SKM-1 treated with dmso at 0.1 percent for 144 hours (cell line): Measurements from ENCODE around the gene CTXN1.

Source experiments
- DNase-seq: peaks from one replicate; lab custom pipeline; 2025; ENCODE audit not compliant: unreplicated experiment; lab: John Stamatoyannopoulos, UW

The CTXN1 gene

GRCh38 chr19:7915250-7916102 lies 10.5 kb downstream of the CTXN1 start:
- no peak for DNase-seq

DNA sequence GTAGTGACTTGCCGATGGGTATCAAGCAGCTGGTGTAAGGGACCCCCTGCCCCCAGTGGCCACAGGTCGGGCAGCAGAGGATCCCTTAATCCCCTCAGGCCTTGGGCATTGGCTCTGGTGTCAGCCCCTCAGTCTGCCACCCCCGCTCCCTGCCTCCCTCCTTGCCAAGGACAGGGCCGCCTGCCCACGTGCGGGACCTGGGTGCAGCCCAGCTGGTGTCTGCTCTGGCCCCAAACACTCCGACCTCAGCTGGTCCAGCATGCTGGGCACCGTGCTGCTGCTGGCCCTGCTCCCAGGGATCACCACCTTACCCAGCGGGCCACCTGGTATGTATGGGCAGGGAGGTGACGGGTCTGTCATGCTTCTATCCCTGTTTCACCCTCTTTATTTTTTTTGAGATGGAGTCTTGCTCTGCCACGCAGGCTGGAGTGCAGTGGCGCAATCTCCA lies 11.3 kb downstream of the CTXN1 start, which contains the start of gene TGFBR3L:
Gene TGFBR3L, plus strand, starts transcription at position 233 of the 448 bp plus-strand sequence.
- no peak for DNase-seq

DNA sequence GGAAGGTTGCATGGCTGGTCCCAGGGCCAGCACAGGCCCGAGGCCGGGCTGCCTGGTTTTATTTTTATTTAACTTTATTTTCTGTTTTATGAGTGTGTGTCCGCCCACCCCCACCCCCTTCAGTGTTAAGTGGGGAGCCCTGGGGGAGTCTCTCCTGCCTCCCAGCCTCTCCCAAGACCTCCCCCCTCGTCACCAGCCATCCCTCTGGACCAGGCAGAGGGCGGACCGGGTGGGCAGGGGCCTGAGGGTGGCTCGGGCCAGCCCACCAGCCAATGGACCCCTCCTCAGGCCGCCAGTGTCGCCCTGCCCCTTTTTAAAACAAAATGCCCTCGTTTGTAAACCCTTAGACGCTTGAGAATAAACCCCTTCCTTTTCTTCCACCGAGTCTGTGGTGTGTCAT lies 11.8 kb downstream of the CTXN1 start:
- DNase-seq: no peak

DNA sequence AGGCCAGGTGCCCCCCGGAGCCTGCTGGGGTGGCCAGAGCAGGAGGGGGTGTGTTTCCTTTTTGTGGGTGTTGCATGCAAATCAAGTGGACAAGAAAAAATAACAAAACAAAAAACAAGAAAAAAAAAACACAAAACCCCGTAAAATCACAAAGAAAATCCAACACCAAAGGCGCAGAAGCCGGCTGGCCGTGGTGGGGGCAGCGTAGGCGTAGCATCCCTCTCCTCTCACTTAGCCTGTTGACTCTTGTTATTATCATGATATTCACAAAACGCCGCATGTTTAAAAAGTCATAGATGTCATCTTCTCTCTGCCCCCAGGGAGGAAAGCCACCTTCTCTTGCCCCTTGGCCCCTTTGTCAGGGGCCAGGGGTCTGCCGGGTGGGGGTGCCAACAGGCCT lies 12.3 kb downstream of the CTXN1 start:
- DNase-seq: no peak

- no peak for DNase-seq
Observed at GRCh38 chr19:7912697-7913564, 13.0 kb downstream of the CTXN1 start.

- no peak for DNase-seq
Observed at GRCh38 chr19:7912144-7912696, 13.7 kb downstream of the CTXN1 start.

DNA sequence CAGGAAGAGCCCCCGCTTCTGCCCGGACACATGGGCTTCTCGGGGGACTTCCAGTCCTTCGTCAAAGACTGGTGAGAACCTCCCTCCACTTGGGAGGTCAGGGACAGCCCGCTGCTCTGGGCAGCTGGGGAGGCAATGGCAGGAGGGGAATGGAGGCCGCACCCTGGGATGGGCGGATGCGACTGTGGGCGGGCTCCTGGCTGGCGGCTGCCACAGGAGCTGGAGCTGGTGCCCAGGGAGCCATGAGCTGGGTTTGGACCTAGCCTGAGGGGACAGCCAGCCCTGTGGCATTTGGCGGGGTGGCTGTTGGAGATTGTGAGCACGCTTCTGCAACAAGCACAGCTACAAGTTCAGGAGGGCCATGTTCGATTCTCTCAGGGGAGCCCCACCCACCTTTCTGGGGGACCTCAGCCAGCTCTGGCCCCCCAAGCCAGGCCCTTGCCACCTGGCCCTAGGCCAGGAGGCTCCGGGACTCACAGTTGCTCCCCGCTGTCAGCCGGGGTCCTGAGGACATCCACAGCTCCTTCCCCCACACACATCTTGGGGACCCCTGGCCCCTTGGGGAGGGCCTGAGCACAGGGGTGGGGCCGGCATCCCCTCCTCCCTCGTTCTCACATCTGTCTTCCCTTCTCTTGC lies 14.3 kb downstream of the CTXN1 start:
- no peak for DNase-seq

DNA sequence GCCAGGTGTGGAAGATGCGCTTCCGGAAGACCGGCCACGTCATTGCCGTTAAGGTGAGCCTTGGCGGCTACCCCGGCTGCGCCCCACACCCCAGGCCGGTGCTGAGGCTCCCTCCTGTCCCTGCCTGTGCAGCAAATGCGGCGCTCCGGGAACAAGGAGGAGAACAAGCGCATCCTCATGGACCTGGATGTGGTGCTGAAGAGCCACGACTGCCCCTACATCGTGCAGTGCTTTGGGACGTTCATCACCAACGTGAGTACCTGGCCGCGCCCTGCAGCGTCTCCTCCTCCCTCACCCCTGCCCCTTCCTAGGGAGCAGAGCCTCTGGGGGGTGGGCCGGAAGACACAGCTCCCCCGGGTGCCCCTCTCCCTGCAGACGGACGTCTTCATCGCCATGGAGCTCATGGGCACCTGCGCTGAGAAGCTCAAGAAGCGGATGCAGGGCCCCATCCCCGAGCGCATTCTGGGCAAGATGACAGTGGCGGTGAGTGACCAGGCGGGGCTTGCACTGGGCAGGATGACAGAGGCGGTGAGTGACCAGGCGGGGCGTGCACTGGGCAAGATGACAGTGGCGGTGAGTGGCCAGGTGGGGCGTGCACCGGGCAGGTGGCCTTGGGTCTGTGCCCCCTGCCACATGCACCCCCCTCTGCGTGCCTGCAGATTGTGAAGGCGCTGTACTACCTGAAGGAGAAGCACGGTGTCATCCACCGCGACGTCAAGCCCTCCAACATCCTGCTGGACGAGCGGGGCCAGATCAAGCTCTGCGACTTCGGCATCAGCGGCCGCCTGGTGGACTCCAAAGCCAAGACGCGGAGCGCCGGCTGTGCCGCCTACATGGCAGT lies 15.4 kb downstream of the CTXN1 start:
- no peak for DNase-seq

GRCh38 chr19:7909471-7910067 lies 16.4 kb downstream of the CTXN1 start:
- DNase-seq: no peak

DNA sequence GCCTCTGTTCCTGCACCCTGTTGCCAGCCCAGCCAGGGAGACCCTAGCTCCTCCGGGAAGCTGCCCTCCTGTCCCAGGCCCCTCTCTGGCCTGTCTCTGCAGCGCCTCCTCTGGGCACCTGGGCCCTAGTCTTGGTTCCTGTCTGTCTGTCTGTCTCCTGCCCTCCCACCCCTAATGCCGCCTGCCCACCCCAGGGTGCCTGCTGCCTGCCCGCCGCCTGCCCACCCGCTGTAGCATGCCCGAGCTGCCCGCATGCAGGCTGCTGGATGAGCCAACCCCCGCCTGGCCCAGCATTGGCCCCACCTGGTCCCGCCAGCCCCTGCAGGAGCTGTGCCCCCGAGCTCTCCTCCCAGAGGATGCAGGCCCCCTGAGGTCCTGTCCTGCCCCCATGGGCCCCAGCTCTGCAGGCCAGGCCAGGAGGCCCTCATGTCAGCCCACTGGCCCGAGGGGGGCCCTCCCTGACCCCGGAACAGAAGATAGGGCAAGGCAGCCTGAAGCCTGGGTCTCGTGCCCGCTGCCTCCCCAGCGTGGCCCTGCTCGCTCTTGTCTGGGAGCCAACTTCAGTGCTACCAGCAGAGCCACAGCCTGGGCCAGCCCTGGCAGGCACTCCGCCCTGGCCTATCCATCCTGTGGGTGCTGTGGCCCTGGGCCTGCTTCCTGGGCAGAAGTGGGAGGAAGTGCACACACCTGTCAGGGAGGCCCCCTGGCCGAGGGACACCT lies 17.0 kb downstream of the CTXN1 start:
- no peak for DNase-seq

GRCh38 chr19:7908078-7908699 lies 17.7 kb downstream of the CTXN1 start:
- no peak for DNase-seq

- no peak for DNase-seq
Observed at GRCh38 chr19:7907544-7907943, 18.4 kb downstream of the CTXN1 start.

DNA sequence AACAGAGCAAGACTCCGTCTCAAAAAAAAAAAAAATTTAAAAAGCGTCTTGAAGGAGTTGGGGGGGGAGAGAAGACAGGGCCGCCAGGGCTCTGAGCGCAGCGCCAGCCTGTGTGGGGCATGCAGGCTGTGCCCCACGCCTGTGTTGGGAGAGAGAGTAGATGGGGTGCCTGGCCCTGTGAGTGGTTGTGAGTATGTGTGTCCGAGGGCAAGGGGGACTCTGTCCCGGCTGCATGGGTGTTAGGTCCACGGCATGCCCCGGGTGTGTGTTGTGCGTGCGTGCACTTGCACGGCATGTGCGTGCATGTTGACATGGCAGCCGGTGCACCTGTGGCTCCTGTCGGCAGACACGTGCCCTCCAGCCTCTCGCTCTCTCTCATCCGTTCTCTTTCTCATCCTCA lies 18.8 kb downstream of the CTXN1 start:
- DNase-seq: no peak

DNA sequence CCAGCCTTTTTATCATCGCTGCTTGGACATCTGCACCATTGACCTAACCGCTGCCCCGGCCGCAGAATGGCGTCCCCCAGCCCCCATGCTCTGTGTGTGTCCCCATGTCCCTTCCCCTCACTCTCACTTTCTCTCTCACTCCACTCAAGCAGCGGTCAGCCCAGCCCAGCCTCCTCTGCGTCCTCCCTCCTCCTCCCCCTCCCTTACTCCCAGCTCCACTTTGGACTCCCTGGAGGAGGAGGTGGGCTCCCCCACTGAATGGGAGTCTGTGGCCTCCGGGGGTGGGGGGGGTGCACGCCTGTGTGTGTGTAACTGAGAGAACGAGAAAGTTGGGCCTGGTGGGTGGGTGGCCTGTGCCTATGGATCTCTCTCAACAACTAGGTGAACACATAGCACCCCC lies 20.1 kb downstream of the CTXN1 start:
- no peak for DNase-seq

DNA sequence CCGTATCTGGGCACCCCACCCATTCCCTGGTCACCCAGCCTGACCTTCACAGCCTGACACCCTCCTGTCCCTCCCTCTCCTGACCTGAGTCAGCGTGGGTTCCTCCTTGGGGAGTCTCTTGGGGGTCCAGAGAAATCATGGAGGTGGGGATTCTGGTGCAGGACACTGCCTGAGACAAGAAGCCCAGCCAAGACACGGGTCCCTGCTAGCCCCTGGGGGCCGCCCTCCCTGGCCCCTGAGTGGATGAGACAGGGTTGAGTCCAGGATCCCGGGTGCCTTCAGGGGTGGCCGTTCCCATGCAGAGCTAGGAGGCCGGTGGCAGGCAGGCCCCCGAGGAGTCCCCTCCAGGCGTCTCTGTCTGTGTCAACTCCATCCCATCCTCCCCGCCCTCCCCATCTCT lies 20.7 kb downstream of the CTXN1 start:
- no peak for DNase-seq

GRCh38 chr19:7904074-7905020 lies 21.6 kb downstream of the CTXN1 start:
- DNase-seq: no peak

DNA sequence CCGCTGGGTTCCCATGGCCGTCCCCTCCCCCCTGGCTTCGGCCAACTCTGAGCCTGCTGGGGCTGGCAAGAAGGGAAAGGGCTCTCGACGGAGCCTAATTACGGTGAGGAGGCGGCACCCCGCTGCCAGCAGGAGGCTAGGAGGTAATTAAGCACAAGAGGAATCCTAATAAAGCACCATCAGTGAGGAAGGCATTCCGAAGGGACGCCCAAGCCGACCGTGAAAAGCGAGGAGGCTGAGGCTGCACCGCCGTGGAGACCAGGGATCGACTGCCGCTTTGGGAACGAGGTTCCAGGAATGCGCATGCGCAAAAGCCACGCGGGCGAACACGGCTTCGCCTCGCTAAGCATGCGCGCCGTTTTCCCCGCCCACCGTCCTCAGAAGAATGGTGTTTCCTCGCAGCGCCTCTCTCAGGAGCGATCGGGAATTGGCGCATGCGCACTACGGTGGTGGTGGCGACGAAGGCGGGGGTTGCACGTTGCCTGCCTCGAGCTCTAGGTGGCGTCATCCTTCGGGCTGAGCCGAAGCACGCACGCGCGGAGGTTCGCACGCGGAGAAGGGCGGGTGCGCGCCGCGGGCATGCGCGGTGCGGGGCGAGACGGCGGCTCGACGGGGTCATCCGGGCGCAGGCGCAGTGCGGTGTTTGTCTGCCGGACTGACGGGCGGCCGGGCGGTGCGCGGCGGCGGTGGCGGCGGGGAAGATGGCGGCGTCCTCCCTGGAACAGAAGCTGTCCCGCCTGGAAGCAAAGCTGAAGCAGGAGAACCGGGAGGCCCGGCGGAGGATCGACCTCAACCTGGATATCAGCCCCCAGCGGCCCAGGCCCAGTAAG lies 22.5 kb downstream of the CTXN1 start, which contains the start of gene MAP2K7:
Gene MAP2K7, plus strand, starts transcription at position 634 of the 830 bp plus-strand sequence. Its CDS starts 68 bp downstream, at position 702.
- DNase-seq: peak; percentile 98
